ENCODE data around the gene EML2. TPM values are rescaled to one million over a fixed set of nuclear protein-coding genes. Genes with fewer than 3 reads are reported as not detected.
"Not testable (repeated sequence)": the region's sequence is repeated elsewhere in the genome, so short reads cannot be mapped to it uniquely, and the experiment has no call there.

The EML2 gene, protein sequence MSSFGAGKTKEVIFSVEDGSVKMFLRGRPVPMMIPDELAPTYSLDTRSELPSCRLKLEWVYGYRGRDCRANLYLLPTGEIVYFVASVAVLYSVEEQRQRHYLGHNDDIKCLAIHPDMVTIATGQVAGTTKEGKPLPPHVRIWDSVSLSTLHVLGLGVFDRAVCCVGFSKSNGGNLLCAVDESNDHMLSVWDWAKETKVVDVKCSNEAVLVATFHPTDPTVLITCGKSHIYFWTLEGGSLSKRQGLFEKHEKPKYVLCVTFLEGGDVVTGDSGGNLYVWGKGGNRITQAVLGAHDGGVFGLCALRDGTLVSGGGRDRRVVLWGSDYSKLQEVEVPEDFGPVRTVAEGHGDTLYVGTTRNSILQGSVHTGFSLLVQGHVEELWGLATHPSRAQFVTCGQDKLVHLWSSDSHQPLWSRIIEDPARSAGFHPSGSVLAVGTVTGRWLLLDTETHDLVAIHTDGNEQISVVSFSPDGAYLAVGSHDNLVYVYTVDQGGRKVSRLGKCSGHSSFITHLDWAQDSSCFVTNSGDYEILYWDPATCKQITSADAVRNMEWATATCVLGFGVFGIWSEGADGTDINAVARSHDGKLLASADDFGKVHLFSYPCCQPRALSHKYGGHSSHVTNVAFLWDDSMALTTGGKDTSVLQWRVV
- total RNA-seq = 10 to 100 TPM; 11.7 to 49.2 (median 24.6) TPM

DNA sequence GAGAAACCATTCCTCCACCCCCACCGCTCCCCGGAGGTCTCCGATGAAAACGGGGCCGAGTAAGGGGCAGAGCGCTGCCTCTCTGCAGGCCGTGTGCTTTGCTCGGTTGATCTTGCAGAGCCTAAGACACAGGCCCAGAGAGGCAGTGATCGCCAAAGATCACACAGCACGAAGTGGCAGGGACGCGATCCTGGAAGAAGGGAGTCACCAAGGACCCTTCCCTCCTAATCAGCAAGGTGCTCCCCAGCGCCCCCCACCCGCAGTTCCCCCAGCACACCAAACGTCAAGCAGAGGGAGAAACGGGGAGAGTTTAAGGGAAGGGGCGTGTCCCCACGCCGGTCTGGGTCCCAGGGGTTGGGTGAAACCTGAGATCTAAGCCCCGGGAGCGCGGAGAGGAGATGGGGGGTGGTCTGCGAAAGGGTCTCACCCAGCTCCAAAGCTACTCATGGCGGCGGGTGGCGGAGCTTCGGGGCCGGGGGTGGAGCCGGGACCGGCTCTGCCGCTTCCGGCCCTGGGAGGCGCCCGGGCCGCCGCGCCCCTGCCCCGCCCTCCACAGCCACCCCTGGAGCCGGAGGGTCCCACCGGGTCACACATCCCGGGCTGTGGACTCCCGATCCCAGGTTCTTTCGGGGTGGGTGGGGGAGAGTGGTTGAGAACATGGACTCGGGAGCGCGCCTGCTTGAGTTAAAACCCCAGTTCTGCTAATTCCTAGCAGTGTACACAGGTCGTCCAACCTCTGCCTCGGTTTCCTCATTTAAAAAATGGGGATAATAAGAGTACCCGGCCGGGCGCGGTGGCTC is at the start of gene EML2:
Gene EML2 (minus strand): TSS at position 468 of the 800 bp plus-strand sequence. CDS start 21 bp downstream, at position 447.
- WGBS, 10 experiments = 7 to 67% (median 20%) methylated on average over 3 to 12 of the region's 52 CpGs; no CpG with 5 or more reads in 7 of the 10 experiments
- in situ Hi-C loops (cut with MboI; ENCODE audit: low pct_unique_long_range_greater_than_20kb in 2 of 9, low sequenced_read_pairs in 9 of 9, unreplicated experiment in 9 of 9) = no loop called here
- Histone ChIP-seq H3K4me3 (peak within 1 kb of the TSS; percentile 3 to 35 (median 29)), H3K4me1 (replicated peaks in 1 of 2) (peaks cover 14 to 27% of the 10 kb centered on the region in 2 donors), H3K27ac (peak within 1 kb of the TSS in 1 of 2 donors; percentile 17)
- peak in 3 of 8 experiments; percentile 6 to 39 (median 7) for ATAC-seq (replicated peaks in 6 of 8)

DNA sequence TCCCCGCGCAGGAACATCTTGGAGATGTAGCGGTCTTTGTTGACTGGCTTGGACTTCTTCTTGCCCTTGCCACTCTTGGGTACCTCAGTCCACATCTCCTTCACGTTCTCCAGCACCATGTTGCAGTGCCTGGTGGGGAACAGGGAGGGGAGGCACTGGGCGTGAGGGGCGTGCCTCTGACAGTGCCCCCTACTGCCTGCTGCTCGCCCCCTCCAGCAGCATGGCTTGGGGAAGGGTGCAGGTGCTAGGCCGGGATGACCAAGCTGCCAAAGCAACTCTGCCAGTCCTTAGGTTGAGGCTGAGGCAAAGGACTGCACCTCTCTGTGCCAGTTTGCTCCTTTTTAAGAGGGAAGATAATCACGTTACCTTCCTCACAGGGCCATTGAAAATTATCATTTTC is 48.4 kb upstream of the EML2 start:
- Histone ChIP-seq H3K27ac (no peak overlapping the region), H3K4me1 (replicated peaks in 1 of 2) (peaks cover 4 to 6% of the 10 kb centered on the region in 2 donors), H3K4me3 (no peak overlapping the region)
- no peak for ATAC-seq (replicated peaks in 6 of 8)
- WGBS, 10 experiments = 90 to 100% (median 97%) methylated on average over 1 to 6 of the region's 9 CpGs; no CpG with 5 or more reads in 6 of the 10 experiments
- in situ Hi-C loops (cut with MboI; ENCODE audit: low pct_unique_long_range_greater_than_20kb in 2 of 9, low sequenced_read_pairs in 9 of 9, unreplicated experiment in 9 of 9) = loop anchor here in 1 of 9 experiments (25.0 kb wide), 1 partner anchor 175 kb away; the partner anchor contains the start of gene VASP

DNA sequence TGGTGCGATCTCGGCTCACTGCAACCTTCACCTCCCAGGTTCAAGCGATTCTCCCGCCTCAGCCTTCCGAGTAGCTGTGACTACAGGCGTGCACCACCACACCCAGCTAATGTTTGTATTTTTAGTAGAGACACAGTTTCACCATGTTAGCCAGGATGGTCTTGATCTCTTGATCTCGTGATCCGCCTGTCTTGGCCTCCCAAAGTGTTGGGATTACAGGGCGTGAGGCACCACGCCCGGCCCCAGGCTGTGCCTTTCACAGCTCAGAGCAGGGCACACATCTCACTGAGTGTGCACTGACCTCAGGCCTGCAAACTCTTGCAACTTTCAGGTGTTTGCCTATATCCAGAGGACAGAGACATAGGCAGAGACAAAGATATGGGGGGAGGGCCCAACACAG is 45.8 kb upstream of the EML2 start:
- WGBS, 10 experiments = 83 to 100% (median 98%) methylated on average over 1 to 5 of the region's 11 CpGs; no CpG with 5 or more reads in 4 of the 10 experiments
- ATAC-seq (replicated peaks in 6 of 8); H3K27ac ChIP-seq; H3K4me1 ChIP-seq (replicated peaks in 1 of 2); H3K4me3 ChIP-seq: not testable (repeated sequence)
- in situ Hi-C loops (cut with MboI; ENCODE audit: low pct_unique_long_range_greater_than_20kb in 2 of 9, low sequenced_read_pairs in 9 of 9, unreplicated experiment in 9 of 9) = loop anchor here in 1 of 9 experiments (25.0 kb wide), 1 partner anchor 173 kb away; the partner anchor contains the start of gene VASP

DNA sequence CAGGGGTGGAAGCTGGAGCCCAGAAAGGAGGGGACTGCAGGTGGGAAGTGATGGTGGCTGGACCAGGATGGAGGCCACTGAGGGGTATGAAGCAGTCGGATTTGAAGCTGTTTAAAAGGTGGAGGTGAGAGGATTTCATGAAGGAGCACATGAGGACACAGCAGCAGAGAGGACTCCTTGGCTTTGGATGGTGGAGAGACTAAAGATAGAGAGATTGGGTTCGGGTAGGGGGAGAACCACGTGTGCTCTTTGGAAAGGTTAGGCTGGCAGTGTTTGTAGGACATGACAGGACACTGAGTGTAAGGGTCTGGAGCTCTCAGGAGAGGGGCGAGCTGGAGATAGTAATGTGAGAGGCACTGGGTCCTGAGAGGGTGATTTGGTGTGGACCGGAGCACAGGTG is 43.7 kb upstream of the EML2 start:
- Histone ChIP-seq H3K4me1 (replicated peaks in 1 of 2) (peaks cover 0 to 4% of the 10 kb centered on the region in 2 donors), H3K27ac (no peak overlapping the region), H3K4me3 (no peak overlapping the region)
- WGBS, 10 experiments = 40 to 100% (median 62%) methylated on average over 1 to 5 of the region's 5 CpGs; no CpG with 5 or more reads in 6 of the 10 experiments
- in situ Hi-C loops (cut with MboI; ENCODE audit: low pct_unique_long_range_greater_than_20kb in 2 of 9, low sequenced_read_pairs in 9 of 9, unreplicated experiment in 9 of 9) = loop anchor here in 1 of 9 experiments (25.0 kb wide), 1 partner anchor 171 kb away; the partner anchor contains the start of gene VASP
- ATAC-seq (replicated peaks in 6 of 8) = no peak

DNA sequence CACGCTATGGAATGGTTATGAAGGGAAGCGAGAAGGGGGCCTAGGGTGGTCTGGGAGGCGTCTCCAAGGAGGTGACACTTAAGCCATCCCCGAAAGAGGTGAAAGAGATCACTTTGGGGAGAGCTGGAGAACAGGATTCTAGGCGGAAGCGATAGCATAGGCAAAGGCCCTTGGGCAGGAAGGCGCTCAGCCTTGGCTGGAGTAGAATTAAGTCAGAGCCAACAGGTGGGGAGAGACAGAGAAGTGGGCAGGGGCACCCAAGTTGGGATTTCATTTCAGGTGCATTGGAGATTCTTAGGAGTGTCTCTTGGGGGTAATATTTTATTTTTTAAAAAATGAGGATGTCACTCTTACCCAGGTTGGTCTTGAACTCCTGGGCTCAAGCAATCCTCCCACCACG is 42.9 kb upstream of the EML2 start:
- ATAC-seq (replicated peaks in 6 of 8) = no peak
- in situ Hi-C loops (cut with MboI; ENCODE audit: low pct_unique_long_range_greater_than_20kb in 2 of 9, low sequenced_read_pairs in 9 of 9, unreplicated experiment in 9 of 9) = loop anchor here in 1 of 9 experiments (25.0 kb wide), 1 partner anchor 170 kb away; the partner anchor contains the start of gene VASP
- Histone ChIP-seq H3K27ac (no peak overlapping the region), H3K4me1 (replicated peaks in 1 of 2) (peaks cover 0 to 5% of the 10 kb centered on the region in 2 donors), H3K4me3 (no peak overlapping the region)
- WGBS, 10 experiments = 52 to 80% (median 71%) methylated on average over 1 to 7 of the region's 8 CpGs; no CpG with 5 or more reads in 1 of the 10 experiments

DNA sequence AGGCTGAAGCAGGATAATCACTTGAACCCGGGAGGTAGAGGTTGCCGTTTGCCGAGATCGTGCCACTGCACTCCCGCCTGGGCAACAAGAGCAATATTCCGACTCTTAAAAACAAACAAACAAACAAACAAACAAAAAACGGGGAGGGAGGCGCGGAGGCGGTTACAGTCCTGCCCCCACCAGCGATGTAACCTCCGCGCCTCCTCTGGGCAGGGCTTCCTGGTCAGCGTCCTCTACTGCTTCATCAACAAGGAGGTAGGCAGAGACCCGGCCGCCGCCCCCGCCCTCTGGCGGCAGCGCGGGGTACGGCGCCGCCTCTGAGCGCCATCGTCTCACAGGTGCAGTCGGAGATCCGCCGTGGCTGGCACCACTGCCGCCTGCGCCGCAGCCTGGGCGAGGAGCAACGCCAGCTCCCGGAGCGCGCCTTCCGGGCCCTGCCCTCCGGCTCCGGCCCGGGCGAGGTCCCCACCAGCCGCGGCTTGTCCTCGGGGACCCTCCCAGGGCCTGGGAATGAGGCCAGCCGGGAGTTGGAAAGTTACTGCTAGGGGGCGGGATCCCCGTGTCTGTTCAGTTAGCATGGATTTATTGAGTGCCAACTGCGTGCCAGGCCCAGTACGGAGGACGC is 42.3 kb upstream of the EML2 start:
- WGBS, 10 experiments = 0 to 40% (median 5%) methylated on average over 3 to 9 of the region's 51 CpGs
- Histone ChIP-seq H3K4me3 (peak overlapping the region; percentile 13 to 27 (median 19)), H3K27ac (no peak overlapping the region), H3K4me1 (replicated peaks in 1 of 2) (peaks cover 0 to 8% of the 10 kb centered on the region in 2 donors)
- ATAC-seq (replicated peaks in 6 of 8) = peak; percentile 71 to 93 (median 82)
- in situ Hi-C loops (cut with MboI; ENCODE audit: low pct_unique_long_range_greater_than_20kb in 2 of 9, low sequenced_read_pairs in 9 of 9, unreplicated experiment in 9 of 9) = loop anchor here in 1 of 9 experiments (25.0 kb wide), 1 partner anchor 169 kb away; the partner anchor contains the start of gene VASP

DNA sequence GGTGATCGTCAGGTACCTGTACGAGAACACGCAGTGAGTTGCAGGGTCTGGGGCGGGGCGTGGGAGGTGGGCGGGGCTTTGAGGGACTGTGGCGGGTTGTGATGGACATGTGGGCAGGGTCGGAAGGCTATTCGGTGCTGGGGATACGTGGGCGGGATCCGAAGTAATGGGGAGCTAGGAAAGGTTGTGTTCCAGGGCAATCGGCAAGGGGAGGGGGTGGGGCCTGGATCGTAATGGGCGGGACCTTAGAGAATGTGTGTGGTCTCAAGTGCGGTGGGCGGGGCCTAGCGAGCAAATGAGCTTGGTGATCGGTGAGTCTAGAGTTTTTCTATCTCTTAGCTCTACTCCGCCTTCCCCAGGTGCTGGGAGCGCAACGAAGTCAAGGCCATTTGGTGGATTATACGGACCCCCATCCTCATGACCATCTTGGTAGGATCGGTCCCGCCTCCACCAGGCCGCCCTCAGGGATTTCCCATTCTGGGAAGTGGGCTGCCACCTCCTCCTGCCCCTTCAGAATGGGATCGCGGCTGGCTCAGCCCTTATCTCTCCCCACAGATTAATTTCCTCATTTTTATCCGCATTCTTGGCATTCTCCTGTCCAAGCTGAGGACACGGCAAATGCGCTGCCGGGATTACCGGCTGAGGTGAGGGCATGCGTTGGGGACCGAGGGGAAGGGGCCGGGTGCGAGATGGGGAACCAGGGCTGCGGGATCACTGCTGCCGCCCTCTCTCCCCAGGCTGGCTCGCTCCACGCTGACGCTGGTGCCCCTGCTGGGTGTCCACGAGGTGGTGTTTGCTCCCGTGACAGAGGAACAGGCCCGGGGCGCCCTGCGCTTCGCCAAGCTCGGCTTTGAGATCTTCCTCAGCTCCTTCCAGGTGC is 38.4 kb upstream of the EML2 start:
- Histone ChIP-seq H3K27ac (no peak overlapping the region), H3K4me1 (replicated peaks in 1 of 2) (peaks cover 0 to 8% of the 10 kb centered on the region in 2 donors), H3K4me3 (peak overlapping the region; percentile 7 to 20 (median 11))
- peak in 7 of 8 experiments; percentile 5 to 84 (median 82) for ATAC-seq (replicated peaks in 6 of 8)
- in situ Hi-C loops (cut with MboI; ENCODE audit: low pct_unique_long_range_greater_than_20kb in 2 of 9, low sequenced_read_pairs in 9 of 9, unreplicated experiment in 9 of 9) = loop anchor here in 1 of 9 experiments (25.0 kb wide), 1 partner anchor 165 kb away; the partner anchor contains the start of gene VASP
- 0 to 90% (median 20%) methylated on average over 1 to 19 of the region's 49 CpGs; no CpG with 5 or more reads in 1 of the 10 experiments for WGBS, 10 experiments

DNA sequence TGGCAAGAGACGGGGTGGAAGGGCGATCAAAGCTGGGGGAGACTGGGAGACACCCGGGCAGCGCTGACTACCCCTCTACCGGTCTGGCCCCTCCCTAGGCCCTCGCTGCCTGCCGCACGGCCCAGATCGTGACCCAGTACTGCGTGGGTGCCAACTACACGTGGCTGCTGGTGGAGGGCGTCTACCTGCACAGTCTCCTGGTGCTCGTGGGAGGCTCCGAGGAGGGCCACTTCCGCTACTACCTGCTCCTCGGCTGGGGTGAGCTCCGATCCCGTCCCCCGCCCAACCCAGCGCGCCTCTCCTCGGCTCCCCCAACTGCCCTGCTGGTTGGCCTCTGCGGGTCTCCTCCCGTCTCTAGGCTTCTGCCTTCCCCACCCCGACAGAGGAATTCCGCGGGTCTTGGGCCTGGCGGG is 37.7 kb upstream of the EML2 start:
- no peak overlapping the region for H3K27ac ChIP-seq
- peak in 6 of 8 experiments; percentile 14 to 53 (median 48) for ATAC-seq (replicated peaks in 6 of 8)

DNA sequence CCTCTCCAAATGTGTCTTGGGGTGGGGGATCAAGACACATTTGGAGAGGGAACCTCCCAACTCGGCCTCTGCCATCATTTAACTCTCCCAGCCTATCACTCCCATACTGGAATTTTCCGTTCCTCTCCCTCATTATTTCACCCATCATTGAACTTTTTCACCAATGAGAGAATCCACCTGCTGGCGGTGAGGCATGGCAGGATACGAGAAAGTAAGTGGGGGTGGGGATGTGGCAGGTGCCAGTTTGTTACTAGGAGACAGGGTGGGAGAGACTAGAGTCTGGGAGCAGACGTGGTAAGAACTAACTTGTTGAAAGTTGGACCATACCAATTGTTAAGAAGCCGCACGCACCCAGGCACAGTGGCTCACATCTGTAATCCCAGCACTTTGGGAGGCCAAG is 35.7 kb upstream of the EML2 start:
- 55 to 100% (median 79%) methylated on average over 1 to 5 of the region's 7 CpGs; no CpG with 5 or more reads in 4 of the 10 experiments for WGBS, 10 experiments
- H3K4me3 ChIP-seq = no peak overlapping the region

More for the DNA sequence above, 37.7 kb upstream of the EML2 start:
- in situ Hi-C loops (cut with MboI; ENCODE audit: low pct_unique_long_range_greater_than_20kb in 2 of 9, low sequenced_read_pairs in 9 of 9, unreplicated experiment in 9 of 9) = loop anchor here in 1 of 9 experiments (25.0 kb wide), 1 partner anchor 165 kb away; the partner anchor contains the start of gene VASP
- H3K4me1 ChIP-seq (replicated peaks in 1 of 2) = peaks cover 0 to 8% of the 10 kb centered on the region in 2 donors
- H3K4me3 ChIP-seq = peak overlapping the region in 4 of 5 donors; percentile 9 to 20 (median 14)
- WGBS, 10 experiments = 0% methylated on average over 1 to 5 of the region's 28 CpGs; no CpG with 5 or more reads in 8 of the 10 experiments

DNA sequence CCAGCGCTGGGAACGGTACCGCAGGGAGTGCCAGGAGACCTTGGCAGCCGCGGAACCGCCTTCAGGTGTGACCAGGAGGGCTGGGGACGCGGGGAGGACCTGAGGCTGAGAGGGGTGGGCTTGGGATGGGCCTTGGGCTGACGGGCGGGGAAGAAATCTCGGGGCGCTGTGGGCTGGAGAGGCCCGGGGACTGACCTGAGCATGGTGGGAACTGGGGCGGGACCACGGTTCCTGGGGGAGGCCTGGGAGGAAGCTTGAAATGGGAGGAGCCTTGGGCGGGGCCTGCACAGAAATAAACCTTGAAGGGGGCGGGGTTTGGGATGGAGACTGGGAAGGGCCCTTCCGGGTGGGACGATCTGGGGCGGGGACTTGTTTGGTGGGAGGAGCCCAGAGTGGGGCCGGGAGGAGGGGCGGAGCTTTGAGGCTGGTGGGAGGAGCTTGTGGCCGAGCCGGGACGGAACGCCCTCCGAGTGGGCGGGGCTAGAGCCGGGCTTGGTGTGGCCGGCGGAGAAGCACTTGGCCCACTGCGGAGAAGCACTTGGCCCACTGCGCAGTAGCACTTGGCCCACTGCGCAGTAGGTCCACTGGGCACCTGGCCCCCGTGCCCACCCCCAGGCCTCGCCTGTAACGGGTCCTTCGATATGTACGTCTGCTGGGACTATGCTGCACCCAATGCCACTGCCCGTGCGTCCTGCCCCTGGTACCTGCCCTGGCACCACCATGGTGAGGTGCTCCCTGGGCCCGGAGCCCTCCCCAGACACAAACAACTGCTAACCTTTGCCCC is 31.7 kb upstream of the EML2 start:
- no CpG with 5 or more reads among the region's 42 CpGs for WGBS, 10 experiments
- peak in 7 of 8 experiments; percentile 17 to 77 (median 53) for ATAC-seq (replicated peaks in 6 of 8)
- H3K27ac ChIP-seq = no peak overlapping the region
- H3K4me1 ChIP-seq (replicated peaks in 1 of 2) = peaks cover 4 to 7% of the 10 kb centered on the region in 2 donors
- peak overlapping the region in 2 of 5 donors; percentile 22 to 24 for H3K4me3 ChIP-seq
- in situ Hi-C loops (cut with MboI; ENCODE audit: low pct_unique_long_range_greater_than_20kb in 2 of 9, low sequenced_read_pairs in 9 of 9, unreplicated experiment in 9 of 9) = no loop called here

More for the DNA sequence above, 35.7 kb upstream of the EML2 start:
- no peak for ATAC-seq (replicated peaks in 6 of 8)
- in situ Hi-C loops (cut with MboI; ENCODE audit: low pct_unique_long_range_greater_than_20kb in 2 of 9, low sequenced_read_pairs in 9 of 9, unreplicated experiment in 9 of 9) = loop anchor here in 1 of 9 experiments (25.0 kb wide), 1 partner anchor 163 kb away; the partner anchor contains the start of gene VASP
- no peak overlapping the region for H3K27ac ChIP-seq
- peaks cover 0 to 7% of the 10 kb centered on the region in 2 donors for H3K4me1 ChIP-seq (replicated peaks in 1 of 2)

Data from motor neuron (in vitro differentiated cells).